ENCODE measurements around the gene LRRC30. TPM values are rescaled to one million over a fixed set of nuclear protein-coding genes. Genes with fewer than 3 reads are reported as not detected.

Gene LRRC30
- total and polyA plus RNA-seq, 9 donors: not detected

- TF ChIP-seq POLR2A (IDR thresholded peaks at IDR 0.05): no peak
- no peak for TF ChIP-seq CTCF (IDR thresholded peaks at IDR 0.05)
- no peak for TF ChIP-seq EP300 (IDR thresholded peaks at IDR 0.05)
- H3K36me3 ChIP-seq: no peaks in the 10 kb centered on the region
- no peak overlapping the region for H3K27ac ChIP-seq
- no peak for DNase-seq
- no peaks in the 10 kb centered on the region for H3K27me3 ChIP-seq
- no peaks in the 10 kb centered on the region for H3K9me3 ChIP-seq
- no peaks in the 10 kb centered on the region for H3K4me1 ChIP-seq (ENCODE audit: insufficient read depth)
- intact Hi-C loops (cut with DNase I): no loop called here
- 87 to 90% (median 89%) methylated on average over 5 of the region's 5 CpGs for WGBS, 3 donors
- no peak overlapping the region for H3K4me3 ChIP-seq
These were observed 35.6 kb upstream of the LRRC30 start for GRCh38 chr18:7195266-7195665.

DNA sequence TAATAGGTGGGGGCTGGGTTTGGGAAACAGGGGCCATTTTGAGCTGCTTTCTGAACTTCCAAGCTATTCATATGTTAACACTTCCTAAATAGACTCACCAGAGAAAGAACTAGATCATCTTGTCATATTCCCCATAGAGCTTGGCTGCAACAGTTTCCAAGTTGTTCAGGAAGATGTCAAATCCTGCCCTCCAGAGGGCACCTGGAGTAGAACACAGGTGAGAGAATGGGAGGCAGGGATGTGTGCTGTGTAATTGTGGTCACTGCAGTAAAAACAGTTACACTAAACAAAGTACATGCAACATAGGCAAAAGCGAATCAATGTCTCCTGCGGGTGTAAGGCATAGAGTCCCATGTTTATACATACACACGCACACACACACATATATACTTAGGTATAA is 34.5 kb upstream of the LRRC30 start:
- Histone ChIP-seq H3K27me3 (no peaks in the 10 kb centered on the region), H3K9me3 (no peaks in the 10 kb centered on the region), H3K4me1 (ENCODE audit: insufficient read depth) (no peaks in the 10 kb centered on the region), H3K36me3 (no peaks in the 10 kb centered on the region), H3K4me3 (no peak overlapping the region), H3K27ac (no peak overlapping the region)
- no peak for TF ChIP-seq EP300 (IDR thresholded peaks at IDR 0.05)
- no peak for TF ChIP-seq POLR2A (IDR thresholded peaks at IDR 0.05)
- no peak for TF ChIP-seq CTCF (IDR thresholded peaks at IDR 0.05)
- intact Hi-C loops (cut with DNase I): no loop called here
- DNase-seq: no peak
- WGBS, 3 donors: 96 to 97% (median 96%) methylated on average over 3 of the region's 3 CpGs

DNA sequence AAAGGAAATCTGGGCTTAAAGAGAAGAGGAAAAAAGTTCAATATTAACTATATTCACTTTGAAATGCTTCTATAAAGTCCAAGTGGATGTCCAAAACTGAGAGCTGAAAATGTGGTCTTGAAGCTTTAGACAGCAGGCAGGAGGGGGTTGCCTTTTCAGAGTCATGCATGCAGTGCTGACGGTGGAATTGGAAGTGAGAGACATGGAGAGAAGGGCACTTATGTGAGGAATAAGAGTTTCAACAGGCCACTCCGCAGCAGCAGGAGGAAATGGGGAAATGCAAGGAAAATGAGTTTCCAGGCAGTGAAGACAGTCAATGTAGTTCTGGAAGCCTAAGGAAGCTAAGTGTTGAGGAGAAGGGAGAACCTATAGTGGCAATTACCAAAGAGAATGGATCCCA is 33.0 kb upstream of the LRRC30 start:
- intact Hi-C loops (cut with DNase I): no loop called here
- Histone ChIP-seq H3K4me1 (ENCODE audit: insufficient read depth) (no peaks in the 10 kb centered on the region), H3K9me3 (no peaks in the 10 kb centered on the region), H3K36me3 (no peaks in the 10 kb centered on the region), H3K4me3 (no peak overlapping the region), H3K27ac (no peak overlapping the region), H3K27me3 (no peaks in the 10 kb centered on the region)
- TF ChIP-seq POLR2A (IDR thresholded peaks at IDR 0.05): no peak
- no peak for DNase-seq
- 92 to 97% (median 95%) methylated on average over 2 of the region's 2 CpGs for WGBS, 3 donors

GRCh38 chr18:7198326-7198725 is 32.6 kb upstream of the LRRC30 start:
- no peaks in the 10 kb centered on the region for H3K4me1 ChIP-seq (ENCODE audit: insufficient read depth)
- DNase-seq: no peak
- no peak overlapping the region for H3K27ac ChIP-seq
- H3K27me3 ChIP-seq: no peaks in the 10 kb centered on the region
- H3K36me3 ChIP-seq: no peaks in the 10 kb centered on the region
- WGBS, 3 donors: 17 to 35% (median 20%) methylated on average over 3 of the region's 3 CpGs
- intact Hi-C loops (cut with DNase I): no loop called here
- TF ChIP-seq EP300 (IDR thresholded peaks at IDR 0.05) (no peak), CTCF (IDR thresholded peaks at IDR 0.05) (no peak), POLR2A (IDR thresholded peaks at IDR 0.05) (no peak)
- H3K4me3 ChIP-seq: no peak overlapping the region
- H3K9me3 ChIP-seq: no peaks in the 10 kb centered on the region

GRCh38 chr18:7201096-7201495 is 29.8 kb upstream of the LRRC30 start:
- H3K9me3 ChIP-seq: no peaks in the 10 kb centered on the region
- H3K36me3 ChIP-seq: no peaks in the 10 kb centered on the region
- H3K27me3 ChIP-seq: no peaks in the 10 kb centered on the region
- no peak overlapping the region for H3K4me3 ChIP-seq
- H3K4me1 ChIP-seq (ENCODE audit: insufficient read depth): peaks cover 2% of the 10 kb centered on the region
- intact Hi-C loops (cut with DNase I): no loop called here
- no peak overlapping the region for H3K27ac ChIP-seq
- DNase-seq: no peak
- WGBS, 3 donors: 84 to 87% (median 85%) methylated on average over 4 of the region's 4 CpGs
- no peak for TF ChIP-seq POLR2A (IDR thresholded peaks at IDR 0.05)
- no peak for TF ChIP-seq CTCF (IDR thresholded peaks at IDR 0.05)
- TF ChIP-seq EP300 (IDR thresholded peaks at IDR 0.05): no peak
